Stomach (tissue), 4 donors: ENCODE results near the gene ZNF132.

ENCODE experiments used
- EP300 ChIP-seq: sonication (generic); formaldehyde crosslinking; IDR thresholded peaks from one replicate; pipeline ENCODE4 v1.6.1; 2017; ENCODE audit warnings: antibody characterized with exemption
- POLR2A ChIP-seq, 4 donors: fragments of 450-650 bp; IDR thresholded peaks; one replicate each; pipeline ENCODE4 v1.6.1; 2016; ENCODE audit warnings: antibody characterized with exemption in 4 of 4, control low read depth in 2 of 4, mild to moderate bottlenecking in 1 of 4, moderate library complexity in 1 of 4
- TF ChIP-seq, protein P1 (sequence below), 7 experiments: fragments of 450-650 bp in 4 of 7; fragments of 200-600 bp in 3 of 7; sonication (generic) in 3 of 7; IDR thresholded peaks; one replicate each; pipeline ENCODE4 v1.5.1; 2016 to 2019; ENCODE audit warnings: antibody characterized with exemption in 7 of 7, control low read depth in 2 of 7, mild to moderate bottlenecking in 1 of 7

DNA sequence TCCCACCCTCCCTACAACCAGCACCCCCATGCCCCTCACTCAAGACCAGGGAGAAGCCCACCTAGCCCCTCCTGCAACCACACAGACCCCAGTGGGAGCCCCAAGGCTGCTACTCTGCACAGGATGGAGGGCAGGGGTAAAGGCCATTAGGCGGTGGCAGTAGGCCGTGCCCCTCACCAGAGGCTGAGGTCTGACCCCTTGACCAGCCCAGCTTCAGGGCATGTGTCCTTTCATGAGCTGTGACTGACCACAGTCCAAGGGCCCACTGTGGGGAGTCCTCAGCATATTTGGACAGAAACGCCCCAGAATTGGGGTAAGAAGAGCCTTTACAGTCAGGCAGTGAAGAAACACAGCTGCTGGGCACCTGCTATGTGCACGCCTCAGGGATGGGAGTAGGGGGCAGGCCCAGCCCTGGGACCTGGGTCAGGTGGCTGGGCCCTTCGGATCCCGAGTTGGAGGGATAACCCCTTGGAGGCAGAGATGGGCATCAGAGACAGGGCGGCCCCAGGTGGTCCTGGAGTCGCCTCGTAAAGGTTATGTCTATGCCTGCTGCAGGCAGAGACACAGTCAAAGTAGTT, 54.6 kb downstream of the ZNF132 start:
- TF ChIP-seq EP300 = no peak
- no peak for TF ChIP-seq POLR2A (IDR thresholded peaks at IDR 0.05)
- TF ChIP-seq, protein P1, sequence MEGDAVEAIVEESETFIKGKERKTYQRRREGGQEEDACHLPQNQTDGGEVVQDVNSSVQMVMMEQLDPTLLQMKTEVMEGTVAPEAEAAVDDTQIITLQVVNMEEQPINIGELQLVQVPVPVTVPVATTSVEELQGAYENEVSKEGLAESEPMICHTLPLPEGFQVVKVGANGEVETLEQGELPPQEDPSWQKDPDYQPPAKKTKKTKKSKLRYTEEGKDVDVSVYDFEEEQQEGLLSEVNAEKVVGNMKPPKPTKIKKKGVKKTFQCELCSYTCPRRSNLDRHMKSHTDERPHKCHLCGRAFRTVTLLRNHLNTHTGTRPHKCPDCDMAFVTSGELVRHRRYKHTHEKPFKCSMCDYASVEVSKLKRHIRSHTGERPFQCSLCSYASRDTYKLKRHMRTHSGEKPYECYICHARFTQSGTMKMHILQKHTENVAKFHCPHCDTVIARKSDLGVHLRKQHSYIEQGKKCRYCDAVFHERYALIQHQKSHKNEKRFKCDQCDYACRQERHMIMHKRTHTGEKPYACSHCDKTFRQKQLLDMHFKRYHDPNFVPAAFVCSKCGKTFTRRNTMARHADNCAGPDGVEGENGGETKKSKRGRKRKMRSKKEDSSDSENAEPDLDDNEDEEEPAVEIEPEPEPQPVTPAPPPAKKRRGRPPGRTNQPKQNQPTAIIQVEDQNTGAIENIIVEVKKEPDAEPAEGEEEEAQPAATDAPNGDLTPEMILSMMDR (IDR thresholded peaks at IDR 0.05) = no peak
